ENCODE results near the gene EFCAB5. TPM values are rescaled to one million over a fixed set of nuclear protein-coding genes. Genes with fewer than 3 reads are reported as not detected.

Gene EFCAB5
- total and polyA plus RNA-seq, 2 of the 13 experiments (the other 11 are each of a cell fraction or from before 2014, with no cell fraction given), result 0.15 TPM; not detected in 1

GRCh38 chr17:29929533-29930408 lies 11.7 kb upstream of the EFCAB5 start, which contains the start of gene SSH2 (continued):
- TF ChIP-seq ATF5 (CRISPR knock-in tag; IDR thresholded peaks at IDR 0.05; ENCODE audit: low read depth), result no peak
- no peak for TF ChIP-seq ZNF333 (CRISPR knock-in tag; IDR thresholded peaks at IDR 0.05; ENCODE audit: borderline replicate concordance)
- TF ChIP-seq SP1 (IDR thresholded peaks at IDR 0.05), result no peak
- TF ChIP-seq SP1 (CRISPR knock-in tag; IDR thresholded peaks at IDR 0.05), result no peak; the same call in 1 of the 2 replicates
- no peak for TF ChIP-seq PRPF4 (IDR thresholded peaks at IDR 0.05; ENCODE audit: low read depth, low read length, poor library complexity, severe bottlenecking)
- no peak for TF ChIP-seq GMEB2 (CRISPR knock-in tag; IDR thresholded peaks at IDR 0.05; ENCODE audit: low read depth)
- 0 out of 2 replicates have a peak, but pooled peaks have one; percentile 10 for TF ChIP-seq ZBTB26 (CRISPR knock-in tag; IDR thresholded peaks at IDR 0.05; ENCODE audit: borderline replicate concordance)
- peak; percentile 76; the same call in 1 of the 2 replicates for TF ChIP-seq PRMT3 (CRISPR knock-in tag; IDR thresholded peaks at IDR 0.05; ENCODE audit: borderline replicate concordance, low read depth)
- no peak; the same call in 1 of the 2 replicates for TF ChIP-seq NFYB (CRISPR knock-in tag; IDR thresholded peaks at IDR 0.05)
- TF ChIP-seq ZFP1 (CRISPR knock-in tag; IDR thresholded peaks at IDR 0.05), result no peak
- no peak for TF ChIP-seq GATA4 (IDR thresholded peaks at IDR 0.05; ENCODE audit: borderline replicate concordance, low read depth)
- peak; percentile 24; the same call in 1 of the 2 replicates for TF ChIP-seq KDM5B (CRISPR knock-in tag; IDR thresholded peaks at IDR 0.05; ENCODE audit: borderline replicate concordance)
- no peak for TF ChIP-seq NR1H2 (CRISPR knock-in tag; IDR thresholded peaks at IDR 0.05; ENCODE audit: borderline replicate concordance, low read depth)
- no peak for TF ChIP-seq ZNF296 (CRISPR knock-in tag; conservative IDR thresholded peaks at IDR 0.05)
- no peak for TF ChIP-seq NFATC3 (CRISPR knock-in tag; IDR thresholded peaks at IDR 0.05)
- TF ChIP-seq IKZF1 (IDR thresholded peaks at IDR 0.05), result no peak
- TF ChIP-seq HIVEP1 (CRISPR knock-in tag; IDR thresholded peaks at IDR 0.05), result no peak
- peak; percentile 82 for TF ChIP-seq ZNF687 (CRISPR knock-in tag; IDR thresholded peaks at IDR 0.05)
- TF ChIP-seq PHF21A (CRISPR knock-in tag; IDR thresholded peaks at IDR 0.05), result no peak
- TF ChIP-seq ZNF614 (CRISPR knock-in tag; IDR thresholded peaks at IDR 0.05; ENCODE audit: borderline replicate concordance), result 0 out of 2 replicates have a peak, but pooled peaks have one; percentile 42
